Right lobe of liver (tissue), 6 donors: ENCODE measurements around the gene COL4A1. TPM values are rescaled to one million over a fixed set of nuclear protein-coding genes. Genes with fewer than 3 reads are reported as not detected.

Experiments used
- ATAC-seq, 4 donors: fragments of 200-7000 bp; cut with Tn5 transposase; one replicate each; pipeline ENCODE4 v1.9.1; 2020; ENCODE audit warnings: mild to moderate bottlenecking in 4 of 4, moderate library complexity in 4 of 4
- DNase-seq, 3 donors: peaks; one replicate each; pipeline ENCODE4 v3.0.0-alpha.2; 2020
- H3K27ac ChIP-seq, 3 donors: fragments of 200-600 bp; one replicate each; pipeline ENCODE4 v1.8.0; 2022
- H3K27me3 ChIP-seq, 2 donors: fragments of 200-600 bp; one replicate each; pipeline ENCODE4 v1.8.0; 2022
- H3K36me3 ChIP-seq, 4 donors: fragments of 200-600 bp; sonication (generic) in 1 of 4; one replicate each; pipeline versions ENCODE4 v1.5.1 to v1.8.0; 2017 to 2022; ENCODE audit warnings: control low read depth in 1 of 4
- H3K4me1 ChIP-seq, 4 donors: fragments of 200-600 bp; sonication (generic) in 1 of 4; one replicate each; pipeline versions ENCODE4 v1.5.1 to v1.8.0; 2017 to 2022; ENCODE audit warnings: control low read depth in 1 of 4
- H3K4me3 ChIP-seq, 3 donors: fragments of 200-600 bp; one replicate each; pipeline ENCODE4 v1.8.0; 2022
- H3K9me3 ChIP-seq, 4 donors: fragments of 200-600 bp; sonication (generic) in 1 of 4; one replicate each; pipeline versions ENCODE4 v1.5.1 to v1.8.0; 2017 to 2022; ENCODE audit warnings: control low read depth in 1 of 4
- POLR2A ChIP-seq: fragments of 450-650 bp; IDR thresholded peaks from one replicate; pipeline ENCODE4 v1.6.1; 2017; ENCODE audit warnings: antibody characterized with exemption, mild to moderate bottlenecking
- WGBS: methylation state at CpG from one replicate; pipeline ENCODE4 v1.1.6; 2018; ENCODE audit warnings: low coverage, low lambda C conversion rate; ENCODE audit not compliant: insufficient coverage; ENCODE audit errors: missing lambda C conversion rate; 5-methylcytosine and 5-hydroxymethylcytosine counted together
- intact Hi-C, 2 donors: fragments of 100-400 bp; cut with DNase I; formaldehyde crosslinking; loops; one replicate each; pipeline versions ENCODE4 v1.11.2 to v1.14.1; 2022
- total RNA-seq, 6 experiments: library from RNA; depleted of rRNA in 2 of 6; stranded (reverse); fragments of >200 nt in 2 of 6; fragmentation: NEBNext Ultra II Directional in 3 of 6; extraction: Animal tissue kit (Norgen Biotek cat#: 25700) in 3 of 6; gene quantifications; one replicate each; pipeline versions ENCODE4 v1.1.0 to v1.2.4, GENCODE V29; 2016 to 2023
- TF ChIP-seq, protein P1 (sequence below), 4 donors: fragments of 200-600 bp in 3 of 4; fragments of 450-650 bp in 1 of 4; IDR thresholded peaks; one replicate each; pipeline versions ENCODE4 v1.5.1 to v1.8.0; 2016 to 2022; ENCODE audit warnings: antibody characterized with exemption in 4 of 4, mild to moderate bottlenecking in 2 of 4
- donor health status: DM: no; HTN: yes; CAD: no.
- donor health status: DM: no; HTN: no; CAD: no.
- donor health status: DM: no; HTN: no; CAD: no.
- donor health status: DM: no; HTN: yes; CAD: no.
- donor health status: DM: no; HTN: yes; CAD: no.

The COL4A1 gene
- total RNA-seq, 6 experiments from 2014 or later, result 8.0 to 89.8 (median 41.1) TPM

DNA sequence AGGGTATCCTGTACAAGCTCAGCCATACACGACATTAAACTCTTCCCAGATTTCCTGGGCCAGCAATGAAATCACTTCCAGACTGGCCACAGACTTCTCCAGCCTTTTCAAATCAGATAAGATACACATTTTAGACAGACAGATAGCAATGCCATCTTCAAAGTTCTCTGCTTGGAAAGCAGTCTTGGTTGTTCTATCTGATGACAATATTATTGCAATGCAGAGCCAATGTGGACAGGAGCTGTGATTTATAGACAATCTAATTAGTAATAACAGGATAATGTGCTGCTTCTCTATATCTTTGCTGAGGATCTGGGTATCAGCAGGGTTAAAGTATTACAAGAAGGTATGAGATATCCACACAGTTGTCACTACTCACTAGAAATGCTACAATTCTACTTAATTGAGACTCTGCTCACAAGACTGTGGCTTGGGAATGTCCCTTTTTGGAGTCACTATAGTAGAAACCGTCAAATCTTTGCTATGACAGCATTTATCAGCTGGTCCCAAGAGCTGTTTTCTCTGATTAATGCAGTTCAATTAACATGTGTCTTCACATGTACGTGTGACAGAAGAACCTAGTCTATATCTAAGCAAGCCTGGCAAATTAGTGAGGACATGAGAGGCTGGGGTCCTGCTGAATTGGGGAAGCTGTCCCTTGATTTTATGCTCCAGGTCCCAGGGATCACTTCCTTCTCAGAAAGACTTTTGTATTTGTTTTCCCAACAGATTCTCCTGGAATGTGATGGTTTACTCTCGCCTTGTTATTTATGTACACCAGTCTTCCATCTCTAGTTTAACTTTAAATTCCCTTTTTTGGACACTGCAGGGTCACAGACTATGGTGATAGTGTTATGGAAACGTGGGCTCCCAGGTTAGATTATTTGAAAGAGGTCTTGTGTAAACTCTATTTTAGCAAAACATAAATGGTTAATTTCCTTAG lies 68.8 kb downstream of the COL4A1 start:
- Histone ChIP-seq H3K27me3 (no peaks in the 10 kb centered on the region), H3K36me3 (no peaks in the 10 kb centered on the region), H3K9me3 (no peaks in the 10 kb centered on the region), H3K27ac (peak overlapping the region in 2 of 3 donors; percentile 6 to 19), H3K4me1 (no peaks in the 10 kb centered on the region), H3K4me3 (no peak overlapping the region)
- WGBS, result 41% methylated on average over 4 of the region's 5 CpGs
- no peak for ATAC-seq
- intact Hi-C loops, result no loop called here
- TF ChIP-seq POLR2A, result no peak
- TF ChIP-seq, protein P1, sequence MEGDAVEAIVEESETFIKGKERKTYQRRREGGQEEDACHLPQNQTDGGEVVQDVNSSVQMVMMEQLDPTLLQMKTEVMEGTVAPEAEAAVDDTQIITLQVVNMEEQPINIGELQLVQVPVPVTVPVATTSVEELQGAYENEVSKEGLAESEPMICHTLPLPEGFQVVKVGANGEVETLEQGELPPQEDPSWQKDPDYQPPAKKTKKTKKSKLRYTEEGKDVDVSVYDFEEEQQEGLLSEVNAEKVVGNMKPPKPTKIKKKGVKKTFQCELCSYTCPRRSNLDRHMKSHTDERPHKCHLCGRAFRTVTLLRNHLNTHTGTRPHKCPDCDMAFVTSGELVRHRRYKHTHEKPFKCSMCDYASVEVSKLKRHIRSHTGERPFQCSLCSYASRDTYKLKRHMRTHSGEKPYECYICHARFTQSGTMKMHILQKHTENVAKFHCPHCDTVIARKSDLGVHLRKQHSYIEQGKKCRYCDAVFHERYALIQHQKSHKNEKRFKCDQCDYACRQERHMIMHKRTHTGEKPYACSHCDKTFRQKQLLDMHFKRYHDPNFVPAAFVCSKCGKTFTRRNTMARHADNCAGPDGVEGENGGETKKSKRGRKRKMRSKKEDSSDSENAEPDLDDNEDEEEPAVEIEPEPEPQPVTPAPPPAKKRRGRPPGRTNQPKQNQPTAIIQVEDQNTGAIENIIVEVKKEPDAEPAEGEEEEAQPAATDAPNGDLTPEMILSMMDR (IDR thresholded peaks at IDR 0.05), result no peak
- no peak for DNase-seq

GRCh38 chr13:110236831-110237261 lies 70.1 kb downstream of the COL4A1 start:
- no peak for ATAC-seq
- H3K27ac ChIP-seq, result peak overlapping the region in 1 of 3 donors; percentile 27
- H3K4me1 ChIP-seq, result no peaks in the 10 kb centered on the region

DNA sequence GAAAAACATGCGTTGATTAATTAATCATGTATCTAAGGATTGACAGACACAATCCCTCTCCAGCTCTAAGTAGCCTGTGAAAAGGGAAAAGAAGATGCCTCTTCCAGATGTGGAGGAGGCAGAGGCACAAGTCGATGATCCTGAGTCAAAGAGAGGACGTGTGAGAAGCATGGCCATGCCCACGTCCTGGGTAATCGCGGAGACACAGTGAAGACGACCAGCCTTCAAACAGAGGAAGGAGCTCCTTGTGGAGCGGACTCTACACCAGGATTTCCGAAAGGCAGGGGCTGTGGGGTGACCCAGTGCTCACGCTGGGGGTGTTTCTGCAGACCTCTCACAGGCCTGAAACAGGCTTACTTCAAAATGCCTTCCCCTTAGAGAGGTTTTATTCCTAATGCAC lies 70.5 kb downstream of the COL4A1 start:
- intact Hi-C loops, result no loop called here
- WGBS, result 82% methylated on average over 9 of the region's 10 CpGs
- no peak for TF ChIP-seq POLR2A
- TF ChIP-seq, protein P1 (IDR thresholded peaks at IDR 0.05), result no peak
- no peaks in the 10 kb centered on the region for H3K9me3 ChIP-seq
- no peak for ATAC-seq
- H3K27me3 ChIP-seq, result no peaks in the 10 kb centered on the region
- DNase-seq, result no peak
- no peak overlapping the region for H3K4me3 ChIP-seq
- no peaks in the 10 kb centered on the region for H3K4me1 ChIP-seq
- H3K36me3 ChIP-seq, result no peaks in the 10 kb centered on the region
- H3K27ac ChIP-seq, result peak overlapping the region in 1 of 3 donors; percentile 27

More at GRCh38 chr13:110236831-110237261, 70.1 kb downstream of the COL4A1 start:
- no peaks in the 10 kb centered on the region for H3K27me3 ChIP-seq
- no peaks in the 10 kb centered on the region for H3K9me3 ChIP-seq
- DNase-seq, result no peak
- 60% methylated on average over 5 of the region's 11 CpGs for WGBS
- no peaks in the 10 kb centered on the region for H3K36me3 ChIP-seq
- TF ChIP-seq POLR2A, result no peak
- H3K4me3 ChIP-seq, result no peak overlapping the region
- intact Hi-C loops, result no loop called here

DNA sequence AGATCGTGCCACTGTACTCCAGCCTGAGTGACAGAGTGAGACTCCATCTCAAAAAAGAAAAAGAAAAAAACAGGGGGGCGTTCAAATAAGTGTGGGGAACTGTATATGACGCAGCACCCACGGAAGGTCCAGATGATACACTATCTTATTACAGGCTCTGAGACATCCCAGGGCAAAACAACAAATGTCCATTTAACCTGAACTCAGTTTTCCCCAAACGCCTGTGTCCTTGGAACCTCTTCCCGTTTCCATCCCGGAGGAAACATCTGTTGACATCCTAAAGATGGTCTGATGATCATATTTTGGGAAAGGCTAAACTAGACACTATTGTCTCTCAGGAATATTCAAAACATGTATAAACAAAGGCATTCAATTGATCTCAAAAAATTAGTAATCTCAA lies 72.4 kb downstream of the COL4A1 start:
- intact Hi-C loops, result no loop called here
- ATAC-seq (peak; percentile 37 to 62 (median 47)), DNase-seq (no peak)
- Histone ChIP-seq H3K27ac (peak overlapping the region in 1 of 3 donors; percentile 63), H3K4me3 (no peak overlapping the region), H3K4me1 (no peaks in the 10 kb centered on the region), H3K36me3 (no peaks in the 10 kb centered on the region), H3K9me3 (no peaks in the 10 kb centered on the region), H3K27me3 (no peaks in the 10 kb centered on the region)
- WGBS, result 58% methylated on average over 7 of the region's 7 CpGs
- TF ChIP-seq, protein P1 (IDR thresholded peaks at IDR 0.05), result no peak
- TF ChIP-seq POLR2A, result no peak

DNA sequence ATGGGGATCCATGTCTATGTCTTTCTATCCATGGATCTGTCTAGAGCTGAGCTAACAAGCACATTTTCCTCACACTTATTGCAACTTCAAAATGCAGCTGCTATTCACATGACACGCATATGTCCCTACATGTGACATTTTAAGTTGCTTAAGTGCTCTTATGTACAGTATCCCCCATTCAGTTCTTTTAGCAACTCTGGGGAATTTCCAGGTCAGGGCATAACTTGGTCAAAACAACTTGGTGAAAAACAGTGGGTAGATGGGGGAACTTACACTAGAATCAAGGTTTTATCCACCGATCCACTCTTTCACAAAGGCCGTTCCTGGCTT lies 73.0 kb downstream of the COL4A1 start:
- 57% methylated on average over 2 of the region's 3 CpGs for WGBS
- H3K27ac ChIP-seq, result peak overlapping the region; percentile 6 to 63 (median 10)
- H3K36me3 ChIP-seq, result no peaks in the 10 kb centered on the region
- H3K4me3 ChIP-seq, result no peak overlapping the region
- no peaks in the 10 kb centered on the region for H3K9me3 ChIP-seq
- ATAC-seq, result no peak
- DNase-seq, result no peak
- H3K27me3 ChIP-seq, result no peaks in the 10 kb centered on the region
- H3K4me1 ChIP-seq, result no peaks in the 10 kb centered on the region
- TF ChIP-seq, protein P1 (IDR thresholded peaks at IDR 0.05), result no peak
- intact Hi-C loops, result no loop called here
